MM.1S (cell line): ENCODE data around the gene HS1BP3.

Experiments used
- DNase-seq: peaks from one replicate; pipeline ENCODE4 v3.0.0-alpha.2; 2015
- H2AFZ ChIP-seq: fragments of 300-600 bp; sonication (generic); 2 replicates; pipeline ENCODE4 v1.6.0; 2016; ENCODE audit warnings: antibody characterized with exemption, low read length
- H3F3A ChIP-seq: fragments of 300-600 bp; sonication (generic); 2 replicates; pipeline ENCODE4 v1.6.1; 2016; ENCODE audit warnings: mild to moderate bottlenecking, antibody characterized with exemption, low read length, moderate library complexity, mixed read lengths; ENCODE audit not compliant: insufficient read depth
- H3K27ac ChIP-seq: fragments of 300-600 bp; sonication (generic); 2 replicates; pipeline ENCODE4 v1.5.1; 2016; ENCODE audit warnings: mild to moderate bottlenecking, low read length
- H3K27me3 ChIP-seq: fragments of 300-600 bp; sonication (generic); replicated peaks from 2 replicates; pipeline ENCODE4 v1.6.0; 2016; ENCODE audit warnings: low read length; ENCODE audit not compliant: insufficient read depth
- H3K36me3 ChIP-seq: fragments of 300-600 bp; sonication (generic); replicated peaks from 2 replicates; pipeline ENCODE4 v1.6.1; 2016; ENCODE audit warnings: mild to moderate bottlenecking, low read length, mixed read lengths; ENCODE audit not compliant: insufficient read depth
- H3K4me1 ChIP-seq: fragments of 300-600 bp; sonication (generic); 2 replicates; pipeline ENCODE4 v1.6.1; 2016; ENCODE audit warnings: low read length, mixed read lengths
- H3K4me2 ChIP-seq: fragments of 300-600 bp; sonication (generic); 2 replicates; pipeline ENCODE4 v1.6.0; 2016; ENCODE audit warnings: low read depth, low read length
- H3K4me3 ChIP-seq: fragments of 300-600 bp; sonication (generic); 2 replicates; pipeline ENCODE4 v1.5.1; 2016; ENCODE audit warnings: low read length, mixed read lengths
- H3K79me2 ChIP-seq: fragments of 300-600 bp; sonication (generic); 2 replicates; pipeline ENCODE4 v1.6.1; 2016; ENCODE audit warnings: mixed run types, low read length, mixed read lengths
- H3K9ac ChIP-seq: fragments of 300-600 bp; sonication (generic); 2 replicates; pipeline ENCODE4 v1.6.1; 2016; ENCODE audit warnings: low read length, mixed read lengths
- H3K9me2 ChIP-seq: fragments of 300-600 bp; sonication (generic); replicated peaks from 2 replicates; pipeline ENCODE4 v1.6.1; 2016; ENCODE audit warnings: mild to moderate bottlenecking, low read length, mixed read lengths; ENCODE audit not compliant: insufficient read depth
- H3K9me3 ChIP-seq: fragments of 300-600 bp; sonication (generic); replicated peaks from 2 replicates; pipeline ENCODE4 v1.6.1; 2016; ENCODE audit warnings: mild to moderate bottlenecking, low read length, mixed read lengths; ENCODE audit not compliant: insufficient read depth
- H4K20me1 ChIP-seq: fragments of 300-600 bp; sonication (generic); 2 replicates; pipeline ENCODE4 v1.6.1; 2016; ENCODE audit warnings: mild to moderate bottlenecking, low read length, moderate library complexity, mixed read lengths; ENCODE audit not compliant: insufficient read depth
- CTCF ChIP-seq: fragments of 300-600 bp; sonication (generic); IDR thresholded peaks from 2 replicates; pipeline ENCODE4 v1.5.1; 2016; ENCODE audit warnings: antibody characterized with exemption, low read length, mixed read lengths
- EZH2 ChIP-seq: fragments of 300-600 bp; sonication (generic); optimal IDR thresholded peaks from 2 replicates; pipeline ENCODE3; 2017; ENCODE audit warnings: low read depth, mild to moderate bottlenecking, antibody characterized with exemption, low read length, mixed read lengths
- EZH2phosphoT487 ChIP-seq: fragments of 300-600 bp; sonication (generic); IDR thresholded peaks from 2 replicates; pipeline ENCODE4 v1.6.1; 2018; ENCODE audit warnings: antibody characterized with exemption, low read length

The HS1BP3 gene

GRCh38 chr2:20595439-20596192 is 55.3 kb downstream of the HS1BP3 start:
- peaks cover 37% of the 10 kb centered on the region for H3K4me1 ChIP-seq
- no peaks in the 10 kb centered on the region for H4K20me1 ChIP-seq
- H2AFZ ChIP-seq, result peak overlapping the region; percentile 31; the same call in 1 of the 2 replicates
- no peak for TF ChIP-seq EZH2
- TF ChIP-seq CTCF, result peak; percentile 21
- no peaks in the 10 kb centered on the region for H3K36me3 ChIP-seq
- peak overlapping the region; percentile 99 for H3K27ac ChIP-seq
- peak; percentile 90 for DNase-seq
- H3K9me2 ChIP-seq, result no peaks in the 10 kb centered on the region
- no peaks in the 10 kb centered on the region for H3K27me3 ChIP-seq
- H3K4me2 ChIP-seq, result peak overlapping the region; percentile 87
- H3K9ac ChIP-seq, result peak overlapping the region; percentile 80
- H3K79me2 ChIP-seq, result no peaks in the 10 kb centered on the region
- H3K4me3 ChIP-seq, result peak overlapping the region; percentile 43
- no peaks in the 10 kb centered on the region for H3K9me3 ChIP-seq
- H3F3A ChIP-seq, result peaks cover 25% of the 10 kb centered on the region

- TF ChIP-seq CTCF, result no peak
- TF ChIP-seq EZH2phosphoT487, result no peak
- no peaks in the 10 kb centered on the region for H4K20me1 ChIP-seq
- no peaks in the 10 kb centered on the region for H3K27me3 ChIP-seq
- no peak for DNase-seq
- H3K4me3 ChIP-seq, result peak overlapping the region; percentile 43
- H3K4me1 ChIP-seq, result peaks cover 37% of the 10 kb centered on the region
- H3K4me2 ChIP-seq, result peak overlapping the region; percentile 87
- H3K36me3 ChIP-seq, result no peaks in the 10 kb centered on the region
- no peaks in the 10 kb centered on the region for H3K9me3 ChIP-seq
- H3F3A ChIP-seq, result peaks cover 25% of the 10 kb centered on the region
- H3K79me2 ChIP-seq, result no peaks in the 10 kb centered on the region
- peak overlapping the region; percentile 99 for H3K27ac ChIP-seq
- H3K9me2 ChIP-seq, result no peaks in the 10 kb centered on the region
- H2AFZ ChIP-seq, result peak overlapping the region; percentile 31; the same call in 1 of the 2 replicates
- H3K9ac ChIP-seq, result peak overlapping the region; percentile 80
Measured at GRCh38 chr2:20594957-20595356, 55.9 kb downstream of the HS1BP3 start.

GRCh38 chr2:20594048-20594750 is 56.7 kb downstream of the HS1BP3 start:
- Histone ChIP-seq H3K27me3 (no peaks in the 10 kb centered on the region), H3K36me3 (no peaks in the 10 kb centered on the region), H3K9me2 (no peaks in the 10 kb centered on the region)

More at GRCh38 chr2:20594048-20594750, 56.7 kb downstream of the HS1BP3 start:
- Histone ChIP-seq H3K4me1 (peaks cover 37% of the 10 kb centered on the region), H3K4me2 (0 out of 2 replicates have a peak overlapping the region, but pooled peaks have one; percentile 87), H4K20me1 (no peaks in the 10 kb centered on the region), H3F3A (peaks cover 25% of the 10 kb centered on the region), H3K4me3 (no peak overlapping the region), H3K79me2 (no peaks in the 10 kb centered on the region), H3K9ac (peak overlapping the region; percentile 80), H2AFZ (no peak overlapping the region), H3K27ac (peak overlapping the region; percentile 99; the same call in 1 of the 2 replicates), H3K9me3 (no peaks in the 10 kb centered on the region)
- DNase-seq, result no peak
- TF ChIP-seq EZH2phosphoT487, result no peak
- no peak for TF ChIP-seq CTCF
- TF ChIP-seq EZH2, result no peak
